A549 (cell line): ENCODE results near the gene DNAI4.

Source experiments
- BHLHE40 ChIP-seq: IDR thresholded peaks from 2 replicates; pipeline ENCODE4 v1.6.1; 2012; ENCODE audit warnings: low read depth, low read length, inconsistent platforms
- CHD4 ChIP-seq: fragments of 200-600 bp; sonication (generic); IDR thresholded peaks from 2 replicates; pipeline ENCODE4 v1.6.1; 2016; ENCODE audit warnings: antibody characterized with exemption, mild to moderate bottlenecking, borderline replicate concordance
- EP300 ChIP-seq, 2 experiments: fragments of >200 bp; sonication (Bioruptor Twin); formaldehyde crosslinking; IDR thresholded peaks; 2 replicates in 1 of 2; 3 replicates in 1 of 2; pipeline ENCODE4 v1.6.1; 2016 to 2017
- JUN ChIP-seq, 2 experiments: fragments of >200 bp; sonication (Bioruptor Twin); formaldehyde crosslinking; IDR thresholded peaks; 2 replicates in 1 of 2; 3 replicates in 1 of 2; pipeline ENCODE4 v1.6.1; 2016 to 2017
- JUNB ChIP-seq: fragments of >200 bp; sonication (Bioruptor Twin); formaldehyde crosslinking; IDR thresholded peaks from 2 replicates; pipeline ENCODE4 v1.6.1; 2016
- MYC ChIP-seq: IDR thresholded peaks from 2 replicates; pipeline ENCODE4 v1.6.1; 2012; ENCODE audit warnings: mild to moderate bottlenecking, inconsistent platforms, low read length, improper control_type of control experiment, borderline replicate concordance
- POLR2A ChIP-seq: IDR thresholded peaks from 2 replicates; pipeline ENCODE4 v1.6.1; 2012; ENCODE audit warnings: mild to moderate bottlenecking, low read length
- ZFP36 ChIP-seq: fragments of 450-650 bp; IDR thresholded peaks from 2 replicates; pipeline ENCODE4 v1.6.1; 2014; ENCODE audit warnings: borderline replicate concordance; ENCODE audit not compliant: partially characterized antibody
- TF ChIP-seq, protein P1 (sequence below): fragments of >200 bp; sonication (Bioruptor Twin); formaldehyde crosslinking; IDR thresholded peaks from 3 replicates; pipeline ENCODE4 v1.5.1; 2016
- TF ChIP-seq, protein P2 (sequence below): IDR thresholded peaks from 2 replicates; pipeline ENCODE4 v1.6.1; 2012
- TF ChIP-seq, protein P3 (sequence below): fragments of 450-650 bp; IDR thresholded peaks from 2 replicates; pipeline ENCODE4 v1.6.1; 2014; ENCODE audit warnings: antibody characterized with exemption

DNA sequence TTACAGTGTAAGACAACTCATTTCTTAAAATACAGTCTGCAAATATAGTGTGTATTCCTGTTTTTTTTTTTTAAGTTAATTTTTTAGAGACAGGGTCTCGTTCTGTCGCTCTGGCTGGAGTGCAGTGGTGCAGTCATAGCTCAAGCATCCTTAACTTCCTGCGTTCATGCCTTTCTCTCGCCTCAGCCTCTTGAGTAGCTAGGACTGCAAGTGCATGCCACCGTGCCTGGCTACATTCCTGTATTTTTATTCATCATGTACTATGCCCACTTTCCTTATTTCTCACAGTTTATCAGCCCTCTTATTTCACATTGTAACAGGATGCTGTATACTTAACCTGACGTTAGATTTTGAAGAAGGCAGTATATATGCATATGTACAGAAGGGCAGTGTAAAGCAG lies 26.9 kb upstream of the DNAI4 start:
- TF ChIP-seq POLR2A = no peak
- no peak for TF ChIP-seq CHD4
- TF ChIP-seq, protein P1, sequence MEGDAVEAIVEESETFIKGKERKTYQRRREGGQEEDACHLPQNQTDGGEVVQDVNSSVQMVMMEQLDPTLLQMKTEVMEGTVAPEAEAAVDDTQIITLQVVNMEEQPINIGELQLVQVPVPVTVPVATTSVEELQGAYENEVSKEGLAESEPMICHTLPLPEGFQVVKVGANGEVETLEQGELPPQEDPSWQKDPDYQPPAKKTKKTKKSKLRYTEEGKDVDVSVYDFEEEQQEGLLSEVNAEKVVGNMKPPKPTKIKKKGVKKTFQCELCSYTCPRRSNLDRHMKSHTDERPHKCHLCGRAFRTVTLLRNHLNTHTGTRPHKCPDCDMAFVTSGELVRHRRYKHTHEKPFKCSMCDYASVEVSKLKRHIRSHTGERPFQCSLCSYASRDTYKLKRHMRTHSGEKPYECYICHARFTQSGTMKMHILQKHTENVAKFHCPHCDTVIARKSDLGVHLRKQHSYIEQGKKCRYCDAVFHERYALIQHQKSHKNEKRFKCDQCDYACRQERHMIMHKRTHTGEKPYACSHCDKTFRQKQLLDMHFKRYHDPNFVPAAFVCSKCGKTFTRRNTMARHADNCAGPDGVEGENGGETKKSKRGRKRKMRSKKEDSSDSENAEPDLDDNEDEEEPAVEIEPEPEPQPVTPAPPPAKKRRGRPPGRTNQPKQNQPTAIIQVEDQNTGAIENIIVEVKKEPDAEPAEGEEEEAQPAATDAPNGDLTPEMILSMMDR = no peak
- TF ChIP-seq, protein P2, sequence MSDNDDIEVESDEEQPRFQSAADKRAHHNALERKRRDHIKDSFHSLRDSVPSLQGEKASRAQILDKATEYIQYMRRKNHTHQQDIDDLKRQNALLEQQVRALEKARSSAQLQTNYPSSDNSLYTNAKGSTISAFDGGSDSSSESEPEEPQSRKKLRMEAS = no peak
- no peak for TF ChIP-seq MYC
- no peak for TF ChIP-seq EP300 (IDR thresholded peaks at IDR 0.05)
- no peak for TF ChIP-seq JUN (IDR thresholded peaks at IDR 0.05)
- TF ChIP-seq ZFP36 = no peak
- TF ChIP-seq JUNB = no peak
- no peak for TF ChIP-seq BHLHE40
- TF ChIP-seq, protein P3, sequence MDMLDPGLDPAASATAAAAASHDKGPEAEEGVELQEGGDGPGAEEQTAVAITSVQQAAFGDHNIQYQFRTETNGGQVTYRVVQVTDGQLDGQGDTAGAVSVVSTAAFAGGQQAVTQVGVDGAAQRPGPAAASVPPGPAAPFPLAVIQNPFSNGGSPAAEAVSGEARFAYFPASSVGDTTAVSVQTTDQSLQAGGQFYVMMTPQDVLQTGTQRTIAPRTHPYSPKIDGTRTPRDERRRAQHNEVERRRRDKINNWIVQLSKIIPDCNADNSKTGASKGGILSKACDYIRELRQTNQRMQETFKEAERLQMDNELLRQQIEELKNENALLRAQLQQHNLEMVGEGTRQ = no peak
